Measurements from ENCODE around the gene ALOX12.
A peak's percentile ranks its signal among the peaks of the same experiment; 100 is the strongest.

The ALOX12 gene

DNA sequence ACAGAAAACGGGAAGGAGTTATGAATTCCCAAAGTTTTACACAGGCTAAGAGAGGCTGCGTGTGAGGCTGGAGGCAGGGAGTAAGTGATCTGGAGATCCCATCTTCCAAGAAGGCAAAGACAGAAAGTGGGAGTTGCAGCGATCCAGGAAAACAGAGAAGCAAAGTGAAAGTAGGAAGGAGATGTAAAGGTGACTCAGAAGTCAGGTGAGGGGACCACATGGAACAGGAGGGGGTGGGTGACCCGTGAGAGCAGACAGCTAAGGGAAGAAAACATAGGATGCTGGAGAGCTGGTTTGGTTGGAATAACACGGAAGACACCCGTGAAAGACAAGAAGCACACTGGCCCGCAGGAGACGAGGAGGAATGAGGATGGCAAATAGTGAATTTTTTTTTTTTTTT is 1.3 kb downstream of the ALOX12 start:
- H3K27me3 ChIP-seq (ENCODE audit: insufficient read depth, low read length, poor library complexity, severe bottlenecking), result no peaks in the 10 kb centered on the region
- H3K4me3 ChIP-seq (ENCODE audit: low read length, poor library complexity, severe bottlenecking), result no peak overlapping the region
- H3K79me2 ChIP-seq (ENCODE audit: insufficient read depth, low read length), result no peaks in the 10 kb centered on the region

DNA sequence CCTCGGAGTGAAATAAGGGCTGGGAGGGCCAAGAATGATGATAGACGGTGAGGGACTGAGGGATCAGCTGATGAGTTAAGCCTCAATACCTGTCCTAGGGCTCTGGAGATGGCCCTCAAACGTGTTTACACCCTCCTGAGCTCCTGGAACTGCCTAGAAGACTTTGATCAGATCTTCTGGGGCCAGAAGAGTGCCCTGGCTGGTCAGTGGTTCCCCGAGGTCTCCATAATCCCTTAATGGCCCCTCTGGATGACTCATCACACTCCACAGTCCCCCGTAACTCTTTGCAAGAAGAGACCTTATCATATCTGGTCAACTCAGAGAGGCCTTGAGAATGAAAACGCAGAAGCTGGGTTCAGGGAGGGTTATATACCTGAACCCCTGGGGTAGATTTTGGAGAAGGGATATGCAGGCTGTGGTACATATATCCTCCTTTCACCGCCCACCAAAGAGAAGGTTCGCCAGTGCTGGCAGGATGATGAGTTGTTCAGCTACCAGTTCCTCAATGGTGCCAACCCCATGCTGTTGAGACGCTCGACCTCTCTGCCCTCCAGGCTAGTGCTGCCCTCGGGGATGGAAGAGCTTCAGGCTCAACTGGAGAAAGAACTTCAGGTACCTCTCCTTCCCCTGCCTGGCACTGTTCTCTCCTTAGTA is 3.1 kb downstream of the ALOX12 start:
- Histone ChIP-seq H3K9me3 (ENCODE audit: insufficient read depth, low read depth, low read length) (no peaks in the 10 kb centered on the region), H3K4me2 (ENCODE audit: low read depth, low read length, poor library complexity, severe bottlenecking) (no peak overlapping the region), H3K9ac (ENCODE audit: low read depth, low read length, poor library complexity, severe bottlenecking) (no peak overlapping the region), H3K9me2 (replicated peaks; ENCODE audit: low read depth, low read length) (no peaks in the 10 kb centered on the region), H3K4me1 (ENCODE audit: insufficient read depth, low read length, poor library complexity, severe bottlenecking) (no peaks in the 10 kb centered on the region), H4K20me1 (ENCODE audit: insufficient read depth, low read length, poor library complexity, severe bottlenecking) (peaks cover 2% of the 10 kb centered on the region), H3K27me3 (ENCODE audit: insufficient read depth, low read length, poor library complexity, severe bottlenecking) (no peaks in the 10 kb centered on the region), H3K36me3 (ENCODE audit: insufficient read depth, low read length) (peaks cover 17% of the 10 kb centered on the region; the same call in 1 of the 2 replicates), H3K4me3 (ENCODE audit: low read length, poor library complexity, severe bottlenecking) (no peak overlapping the region), H2AFZ (ENCODE audit: low read length) (no peak overlapping the region), H3F3A (ENCODE audit: low read depth) (no peaks in the 10 kb centered on the region), H3K79me2 (ENCODE audit: insufficient read depth, low read length) (no peaks in the 10 kb centered on the region)
- TF ChIP-seq EZH2phosphoT487 (IDR thresholded peaks at IDR 0.05; ENCODE audit: borderline replicate concordance), result no peak
- TF ChIP-seq, protein P1, sequence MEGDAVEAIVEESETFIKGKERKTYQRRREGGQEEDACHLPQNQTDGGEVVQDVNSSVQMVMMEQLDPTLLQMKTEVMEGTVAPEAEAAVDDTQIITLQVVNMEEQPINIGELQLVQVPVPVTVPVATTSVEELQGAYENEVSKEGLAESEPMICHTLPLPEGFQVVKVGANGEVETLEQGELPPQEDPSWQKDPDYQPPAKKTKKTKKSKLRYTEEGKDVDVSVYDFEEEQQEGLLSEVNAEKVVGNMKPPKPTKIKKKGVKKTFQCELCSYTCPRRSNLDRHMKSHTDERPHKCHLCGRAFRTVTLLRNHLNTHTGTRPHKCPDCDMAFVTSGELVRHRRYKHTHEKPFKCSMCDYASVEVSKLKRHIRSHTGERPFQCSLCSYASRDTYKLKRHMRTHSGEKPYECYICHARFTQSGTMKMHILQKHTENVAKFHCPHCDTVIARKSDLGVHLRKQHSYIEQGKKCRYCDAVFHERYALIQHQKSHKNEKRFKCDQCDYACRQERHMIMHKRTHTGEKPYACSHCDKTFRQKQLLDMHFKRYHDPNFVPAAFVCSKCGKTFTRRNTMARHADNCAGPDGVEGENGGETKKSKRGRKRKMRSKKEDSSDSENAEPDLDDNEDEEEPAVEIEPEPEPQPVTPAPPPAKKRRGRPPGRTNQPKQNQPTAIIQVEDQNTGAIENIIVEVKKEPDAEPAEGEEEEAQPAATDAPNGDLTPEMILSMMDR (conservative IDR thresholded peaks at IDR 0.05; ENCODE audit: low read length), result no peak

More for the DNA sequence above, 1.3 kb downstream of the ALOX12 start:
- no peaks in the 10 kb centered on the region for H3K9me3 ChIP-seq (ENCODE audit: insufficient read depth, low read depth, low read length)
- H4K20me1 ChIP-seq (ENCODE audit: insufficient read depth, low read length, poor library complexity, severe bottlenecking), result no peaks in the 10 kb centered on the region
- no peak overlapping the region for H3K4me2 ChIP-seq (ENCODE audit: low read depth, low read length, poor library complexity, severe bottlenecking)
- TF ChIP-seq, protein P1 (conservative IDR thresholded peaks at IDR 0.05; ENCODE audit: low read length), result no peak
- no peak for TF ChIP-seq EZH2phosphoT487 (IDR thresholded peaks at IDR 0.05; ENCODE audit: borderline replicate concordance)
- no peaks in the 10 kb centered on the region for H3F3A ChIP-seq (ENCODE audit: low read depth)
- no peaks in the 10 kb centered on the region for H3K9me2 ChIP-seq (replicated peaks; ENCODE audit: low read depth, low read length)
- no peaks in the 10 kb centered on the region for H3K4me1 ChIP-seq (ENCODE audit: insufficient read depth, low read length, poor library complexity, severe bottlenecking)
- no peak overlapping the region for H2AFZ ChIP-seq (ENCODE audit: low read length)
- H3K9ac ChIP-seq (ENCODE audit: low read depth, low read length, poor library complexity, severe bottlenecking), result no peak overlapping the region
- peaks cover 16% of the 10 kb centered on the region; the same call in 1 of the 2 replicates for H3K36me3 ChIP-seq (ENCODE audit: insufficient read depth, low read length)

DNA sequence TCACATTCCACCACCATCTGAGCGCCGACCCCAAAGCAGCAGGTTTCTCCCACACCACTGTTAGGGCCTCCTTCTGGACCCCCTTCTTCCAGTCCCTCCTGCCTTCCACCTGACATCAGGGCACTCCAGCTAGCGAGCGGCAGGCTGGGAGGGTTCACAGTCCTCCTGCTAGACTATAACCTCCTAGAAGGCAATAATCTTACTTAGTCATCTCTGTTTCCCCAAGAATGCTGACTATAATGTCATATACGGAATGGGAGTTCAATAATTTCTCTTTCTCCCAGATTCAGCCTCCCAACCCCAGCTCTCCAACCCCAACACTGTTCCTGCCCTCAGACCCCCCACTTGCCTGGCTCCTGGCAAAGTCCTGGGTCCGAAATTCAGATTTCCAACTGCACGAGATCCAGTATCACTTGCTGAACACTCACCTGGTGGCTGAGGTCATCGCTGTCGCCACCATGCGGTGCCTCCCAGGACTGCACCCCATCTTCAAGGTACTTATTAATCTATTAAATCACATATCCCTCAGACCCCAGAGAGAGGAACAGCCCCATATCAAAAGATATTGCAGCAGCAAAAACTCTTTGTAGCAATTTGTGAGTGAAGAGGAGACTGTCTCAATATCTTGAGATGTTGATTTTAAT is 5.6 kb downstream of the ALOX12 start:
- Histone ChIP-seq H3K4me1 (ENCODE audit: insufficient read depth, low read length, poor library complexity, severe bottlenecking) (no peaks in the 10 kb centered on the region), H3K79me2 (ENCODE audit: insufficient read depth, low read length) (no peaks in the 10 kb centered on the region), H2AFZ (ENCODE audit: low read length) (no peak overlapping the region), H3F3A (ENCODE audit: low read depth) (no peaks in the 10 kb centered on the region), H3K4me3 (ENCODE audit: low read length, poor library complexity, severe bottlenecking) (no peak overlapping the region), H4K20me1 (ENCODE audit: insufficient read depth, low read length, poor library complexity, severe bottlenecking) (peaks cover 5% of the 10 kb centered on the region), H3K4me2 (ENCODE audit: low read depth, low read length, poor library complexity, severe bottlenecking) (no peak overlapping the region), H3K9ac (ENCODE audit: low read depth, low read length, poor library complexity, severe bottlenecking) (no peak overlapping the region), H3K9me2 (replicated peaks; ENCODE audit: low read depth, low read length) (no peaks in the 10 kb centered on the region), H3K27me3 (ENCODE audit: insufficient read depth, low read length, poor library complexity, severe bottlenecking) (no peaks in the 10 kb centered on the region), H3K9me3 (ENCODE audit: insufficient read depth, low read depth, low read length) (no peaks in the 10 kb centered on the region), H3K36me3 (ENCODE audit: insufficient read depth, low read length) (peaks cover 17% of the 10 kb centered on the region; the same call in 1 of the 2 replicates)
- TF ChIP-seq, protein P1 (conservative IDR thresholded peaks at IDR 0.05; ENCODE audit: low read length), result peak; percentile 85
- TF ChIP-seq EZH2phosphoT487 (IDR thresholded peaks at IDR 0.05; ENCODE audit: borderline replicate concordance), result no peak

Data from Loucy (cell line).